HG02938 (cell line): Measurements from ENCODE around the gene ZNF189.

ENCODE experiments used
- ATAC-seq: cut with Tn5 transposase; IDR thresholded peaks from one replicate; pipeline ENCODE4 v1.9.1; 2021; ENCODE audit warnings: mild to moderate bottlenecking, moderate library complexity; ENCODE audit not compliant: unreplicated experiment

ZNF189 gene

GRCh38 chr9:101448680-101449070 lies 50.0 kb downstream of the ZNF189 start:
- ATAC-seq = no peak

DNA sequence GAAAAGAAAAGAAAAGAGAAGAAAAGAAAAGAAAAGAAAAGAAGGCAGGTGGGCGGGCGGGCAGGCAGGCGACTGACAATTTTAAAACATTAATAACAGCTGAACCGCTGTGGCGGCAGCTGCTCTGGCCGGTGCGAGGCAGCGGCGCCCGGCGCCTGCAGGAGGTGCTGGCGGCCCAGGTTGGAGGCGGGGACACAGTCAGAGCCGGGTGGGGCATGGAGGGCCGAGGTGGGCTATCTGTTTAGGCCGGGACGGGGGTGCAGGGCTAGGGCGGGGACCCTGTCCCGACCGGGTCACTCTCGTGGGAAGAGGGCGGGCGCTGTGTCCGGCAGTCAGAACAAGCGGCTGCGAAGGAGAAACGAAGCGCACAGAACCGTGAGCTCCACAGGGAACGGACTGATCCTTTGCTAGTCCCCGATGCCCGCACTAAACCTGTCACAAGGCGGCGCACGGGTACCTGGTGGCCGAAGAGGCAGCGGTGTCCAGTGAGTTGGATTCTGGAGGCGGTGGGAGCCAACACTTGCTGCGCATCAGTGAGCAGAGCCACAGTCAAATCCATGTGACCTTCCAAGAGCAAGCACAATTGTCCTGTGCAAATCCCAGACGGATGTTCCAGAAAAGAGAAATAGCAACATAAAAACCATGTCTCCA lies 50.5 kb downstream of the ZNF189 start:
- ATAC-seq = peak; percentile 92

- no peak for ATAC-seq
Observed at GRCh38 chr9:101450931-101451330, 52.3 kb downstream of the ZNF189 start.

GRCh38 chr9:101451498-101451897 lies 52.8 kb downstream of the ZNF189 start:
- no peak for ATAC-seq

GRCh38 chr9:101453776-101454570 lies 55.3 kb downstream of the ZNF189 start:
- ATAC-seq = no peak

DNA sequence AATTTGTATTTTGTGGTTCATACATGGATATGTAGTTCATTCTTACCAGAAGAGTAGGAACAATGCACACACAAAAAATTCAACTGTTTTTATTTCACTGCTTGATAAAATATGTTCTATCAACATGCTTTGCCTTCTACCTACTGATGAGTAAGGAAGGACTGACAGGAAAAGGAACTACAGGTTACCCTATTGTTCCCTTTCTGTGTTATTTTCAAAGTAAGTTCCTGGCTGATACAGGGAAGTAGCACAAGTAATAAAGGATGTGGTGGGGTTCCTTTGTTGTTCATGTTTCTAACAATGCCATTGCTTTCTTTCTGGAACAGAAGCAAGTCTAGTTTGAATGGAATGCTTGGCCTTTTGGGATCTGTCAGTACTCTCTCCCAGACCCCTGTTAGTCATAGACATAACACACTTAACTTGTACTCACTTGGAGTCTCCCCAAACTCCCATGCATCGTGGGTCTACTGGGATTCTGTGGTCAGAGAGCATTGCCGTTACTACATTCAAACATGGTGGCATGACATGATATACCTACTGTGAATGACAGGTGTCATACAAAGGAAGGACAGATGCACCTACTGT lies 57.1 kb downstream of the ZNF189 start:
- no peak for ATAC-seq

GRCh38 chr9:101457003-101457402 lies 58.4 kb downstream of the ZNF189 start:
- ATAC-seq = no peak

DNA sequence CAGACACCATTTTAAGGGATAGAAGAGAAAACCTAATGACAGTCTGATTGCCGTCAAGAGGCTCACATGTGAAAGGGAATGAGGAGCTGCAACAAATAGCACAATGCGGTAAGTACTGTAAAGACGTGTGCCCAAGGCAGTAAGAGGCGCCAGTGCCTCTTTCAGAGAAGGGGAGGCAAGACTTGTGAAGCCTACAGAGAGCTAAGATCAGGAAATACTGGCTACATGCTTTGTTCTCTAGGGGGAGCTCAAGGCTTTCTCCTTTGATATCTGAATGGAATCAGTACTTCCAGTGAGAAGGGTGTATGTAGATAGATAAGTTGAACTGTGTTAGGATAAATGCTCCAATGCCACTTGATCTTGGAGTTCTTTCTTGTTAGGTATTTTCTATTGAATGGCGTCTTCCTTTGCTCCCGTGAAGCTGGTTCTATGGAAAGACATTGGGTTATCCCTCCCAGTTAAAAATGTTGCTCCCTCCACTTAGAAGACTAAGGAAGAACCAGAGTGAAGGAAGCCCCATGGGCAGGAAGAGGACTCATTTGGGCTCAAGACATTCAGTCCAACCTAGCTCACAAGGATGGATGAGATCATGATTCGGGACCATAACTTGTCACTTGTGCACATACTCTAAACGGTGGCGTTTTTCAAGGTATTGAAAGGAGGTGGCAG lies 60.4 kb downstream of the ZNF189 start:
- ATAC-seq = peak; percentile 77
